Cardiac muscle cell (in vitro differentiated cells and primary cell): ENCODE results near the gene NTRK2. TPM values are rescaled to one million over a fixed set of nuclear protein-coding genes. Genes with fewer than 3 reads are reported as not detected.

Experiments
- DNase-seq, 2 donors: peaks; one replicate each; pipeline versions ENCODE4 v3.0.0 to v3.0.0-alpha.2; 2010 to 2017; ENCODE audit warnings: low read depth in 1 of 2, low spot score in 1 of 2
- H3K27ac ChIP-seq: fragments of 200-600 bp; sonication (generic); 2 replicates; pipeline ENCODE4 v1.5.1; 2016
- H3K27me3 ChIP-seq: fragments of 200-600 bp; sonication (generic); 2 replicates; pipeline ENCODE4 v1.6.0; 2016; ENCODE audit warnings: control low read depth
- H3K36me3 ChIP-seq: fragments of 200-600 bp; sonication (generic); 2 replicates; pipeline ENCODE4 v1.5.1; 2016; ENCODE audit warnings: control low read depth
- H3K4me1 ChIP-seq: fragments of 200-600 bp; sonication (generic); 2 replicates; pipeline ENCODE4 v1.8.1; 2017; ENCODE audit warnings: low read depth, mild to moderate bottlenecking, mixed run types
- H3K4me3 ChIP-seq: fragments of 200-600 bp; sonication (generic); 2 replicates; pipeline ENCODE4 v1.5.1; 2016; ENCODE audit warnings: mild to moderate bottlenecking
- H3K9me3 ChIP-seq: fragments of 200-600 bp; sonication (generic); 2 replicates; pipeline ENCODE4 v1.5.1; 2017; ENCODE audit warnings: low read depth, mild to moderate bottlenecking, control low read depth
- CTCF ChIP-seq: IDR thresholded peaks from 2 replicates; pipeline ENCODE4 v1.5.1; 2012; ENCODE audit warnings: low read depth, mild to moderate bottlenecking, low read length
- polyA plus RNA-seq: library from polyadenylated mRNA; unstranded; fragments of >200 nt; fragmentation: Nextera tagmentation; extraction: Ambion mirVana; gene quantifications from 2 replicates; pipeline ENCODE4 v1.2.1, GENCODE V29; 2016
- total RNA-seq: library from RNA; depleted of rRNA; stranded (reverse); fragments of >200 nt; gene quantifications from 2 replicates; pipeline ENCODE4 v1.2.3, GENCODE V29; 2016

NTRK2 gene
- total and polyA plus RNA-seq, 2 experiments from 2014 or later, result 1.3 TPM

- no peak for DNase-seq
- Histone ChIP-seq H3K27me3 (no peaks in the 10 kb centered on the region), H3K4me1 (no peaks in the 10 kb centered on the region), H3K4me3 (no peak overlapping the region), H3K27ac (no peak overlapping the region), H3K36me3 (no peaks in the 10 kb centered on the region), H3K9me3 (no peaks in the 10 kb centered on the region)
- no peak for TF ChIP-seq CTCF
Observed at GRCh38 chr9:84748112-84748511, 78.6 kb downstream of the NTRK2 start.

GRCh38 chr9:84750152-84750865, 80.8 kb downstream of the NTRK2 start:
- DNase-seq, result no peak
- Histone ChIP-seq H3K9me3 (no peaks in the 10 kb centered on the region), H3K27ac (no peak overlapping the region), H3K27me3 (no peaks in the 10 kb centered on the region), H3K36me3 (no peaks in the 10 kb centered on the region), H3K4me1 (no peaks in the 10 kb centered on the region), H3K4me3 (no peak overlapping the region)
- TF ChIP-seq CTCF, result no peak

GRCh38 chr9:84751921-84752320, 82.4 kb downstream of the NTRK2 start:
- H3K4me3 ChIP-seq, result no peak overlapping the region
- H3K4me1 ChIP-seq, result no peaks in the 10 kb centered on the region
- TF ChIP-seq CTCF, result no peak
- H3K27ac ChIP-seq, result no peak overlapping the region
- no peaks in the 10 kb centered on the region for H3K9me3 ChIP-seq
- no peaks in the 10 kb centered on the region for H3K36me3 ChIP-seq
- H3K27me3 ChIP-seq, result no peaks in the 10 kb centered on the region
- DNase-seq, result no peak

GRCh38 chr9:84754461-84754860, 84.9 kb downstream of the NTRK2 start:
- Histone ChIP-seq H3K9me3 (no peaks in the 10 kb centered on the region), H3K27ac (no peak overlapping the region), H3K27me3 (no peaks in the 10 kb centered on the region), H3K4me1 (no peaks in the 10 kb centered on the region), H3K4me3 (no peak overlapping the region), H3K36me3 (no peaks in the 10 kb centered on the region)
- no peak for DNase-seq
- TF ChIP-seq CTCF, result no peak

- no peak for DNase-seq
- H3K27me3 ChIP-seq, result no peaks in the 10 kb centered on the region
- no peak overlapping the region for H3K27ac ChIP-seq
- no peak for TF ChIP-seq CTCF
- H3K9me3 ChIP-seq, result no peaks in the 10 kb centered on the region
- H3K36me3 ChIP-seq, result no peaks in the 10 kb centered on the region
- no peak overlapping the region for H3K4me3 ChIP-seq
- H3K4me1 ChIP-seq, result no peaks in the 10 kb centered on the region
Observed at GRCh38 chr9:84754881-84755280, 85.4 kb downstream of the NTRK2 start.
